ENCODE results near the gene DPP10. TPM values are rescaled to one million over a fixed set of nuclear protein-coding genes. Genes with fewer than 3 reads are reported as not detected.

The DPP10 gene
- total RNA-seq, 1 donor from 2014 or later = 73.0 TPM

GRCh38 chr2:115774361-115774760 lies 1331.9 kb downstream of the DPP10 start:
- TF ChIP-seq, protein P1, sequence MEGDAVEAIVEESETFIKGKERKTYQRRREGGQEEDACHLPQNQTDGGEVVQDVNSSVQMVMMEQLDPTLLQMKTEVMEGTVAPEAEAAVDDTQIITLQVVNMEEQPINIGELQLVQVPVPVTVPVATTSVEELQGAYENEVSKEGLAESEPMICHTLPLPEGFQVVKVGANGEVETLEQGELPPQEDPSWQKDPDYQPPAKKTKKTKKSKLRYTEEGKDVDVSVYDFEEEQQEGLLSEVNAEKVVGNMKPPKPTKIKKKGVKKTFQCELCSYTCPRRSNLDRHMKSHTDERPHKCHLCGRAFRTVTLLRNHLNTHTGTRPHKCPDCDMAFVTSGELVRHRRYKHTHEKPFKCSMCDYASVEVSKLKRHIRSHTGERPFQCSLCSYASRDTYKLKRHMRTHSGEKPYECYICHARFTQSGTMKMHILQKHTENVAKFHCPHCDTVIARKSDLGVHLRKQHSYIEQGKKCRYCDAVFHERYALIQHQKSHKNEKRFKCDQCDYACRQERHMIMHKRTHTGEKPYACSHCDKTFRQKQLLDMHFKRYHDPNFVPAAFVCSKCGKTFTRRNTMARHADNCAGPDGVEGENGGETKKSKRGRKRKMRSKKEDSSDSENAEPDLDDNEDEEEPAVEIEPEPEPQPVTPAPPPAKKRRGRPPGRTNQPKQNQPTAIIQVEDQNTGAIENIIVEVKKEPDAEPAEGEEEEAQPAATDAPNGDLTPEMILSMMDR (IDR thresholded peaks at IDR 0.05; ENCODE audit: unreplicated experiment) = no peak
- no peak for DNase-seq (ENCODE audit: low spot score in 2 of 2, unreplicated experiment in 2 of 2)
- Mint-ChIP-seq H3K9me3 (no peaks in the 10 kb centered on the region), H3K4me1 (peaks cover 34% of the 10 kb centered on the region), H3K4me3 (no peak overlapping the region), H3K27me3 (ENCODE audit: low read depth) (no peaks in the 10 kb centered on the region), H3K36me3 (no peaks in the 10 kb centered on the region), H3K27ac (no peak overlapping the region)

DNA sequence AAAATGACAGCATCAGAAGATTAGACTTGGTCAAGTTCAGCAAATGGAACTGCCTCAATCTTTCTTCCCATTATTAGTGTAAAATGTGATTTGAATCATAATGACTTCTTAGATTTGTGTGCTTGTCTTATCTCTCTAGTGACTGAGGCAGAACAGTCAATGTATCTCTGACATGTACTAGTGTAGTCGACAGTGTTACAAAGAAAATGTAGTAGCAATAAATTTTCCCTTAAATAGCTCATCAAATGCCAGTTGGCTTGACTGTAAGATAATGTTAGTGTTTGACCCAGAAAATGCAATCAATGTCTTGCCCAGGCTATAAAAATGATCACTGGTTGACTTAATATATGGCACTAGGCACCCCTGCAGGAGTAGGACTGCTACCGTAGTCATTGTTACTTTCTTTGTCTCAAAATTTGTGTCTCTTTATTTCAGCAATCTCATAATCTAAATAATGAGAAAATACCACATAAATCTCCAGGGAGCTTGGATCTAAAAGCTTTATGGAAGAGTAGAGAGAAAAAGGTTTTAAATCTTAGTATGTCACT lies 1336.7 kb downstream of the DPP10 start:
- Mint-ChIP-seq H3K36me3 (peaks cover 17% of the 10 kb centered on the region), H3K27ac (peak overlapping the region; percentile 21), H3K9me3 (peaks cover 4% of the 10 kb centered on the region), H3K27me3 (ENCODE audit: low read depth) (no peaks in the 10 kb centered on the region), H3K4me1 (peaks cover 29% of the 10 kb centered on the region), H3K4me3 (no peak overlapping the region)
- no peak for DNase-seq (ENCODE audit: low spot score in 2 of 2, unreplicated experiment in 2 of 2)
- TF ChIP-seq, protein P1 (IDR thresholded peaks at IDR 0.05; ENCODE audit: unreplicated experiment) = no peak

- Mint-ChIP-seq H3K27ac (no peak overlapping the region), H3K9me3 (peaks cover 27% of the 10 kb centered on the region), H3K36me3 (peaks cover 39% of the 10 kb centered on the region)
Measured at GRCh38 chr2:115782286-115782685, 1339.8 kb downstream of the DPP10 start.

DNA sequence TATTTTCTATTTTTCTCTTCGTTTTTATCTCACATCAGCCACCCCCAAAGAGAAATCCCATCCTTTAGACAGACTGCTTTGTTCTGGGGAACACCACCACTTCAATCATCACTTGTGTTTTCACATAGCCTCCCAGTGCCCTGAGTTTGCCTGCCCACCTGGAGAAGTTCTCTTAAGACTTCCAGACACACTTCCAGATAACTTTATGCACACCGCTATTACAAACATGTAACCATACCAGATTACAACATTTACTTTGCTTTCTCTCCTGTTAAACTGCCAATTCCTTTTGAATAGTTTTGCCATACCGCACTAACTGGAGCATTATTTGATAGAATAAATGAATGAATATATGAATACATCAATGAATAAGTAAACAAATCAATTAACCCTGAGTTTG lies 1353.6 kb downstream of the DPP10 start:
- H3K27ac Mint-ChIP-seq = no peak overlapping the region
- no peaks in the 10 kb centered on the region for H3K27me3 Mint-ChIP-seq (ENCODE audit: low read depth)
- H3K4me1 Mint-ChIP-seq = peaks cover 7% of the 10 kb centered on the region
- TF ChIP-seq, protein P1 (IDR thresholded peaks at IDR 0.05; ENCODE audit: unreplicated experiment) = no peak
- peaks cover 2% of the 10 kb centered on the region for H3K36me3 Mint-ChIP-seq
- no peak overlapping the region for H3K4me3 Mint-ChIP-seq
- peaks cover under 1% of the 10 kb centered on the region for H3K9me3 Mint-ChIP-seq
- DNase-seq (ENCODE audit: low spot score in 2 of 2, unreplicated experiment in 2 of 2) = no peak

More at GRCh38 chr2:115782286-115782685, 1339.8 kb downstream of the DPP10 start:
- no peak for DNase-seq (ENCODE audit: low spot score in 2 of 2, unreplicated experiment in 2 of 2)
- Mint-ChIP-seq H3K4me3 (no peak overlapping the region), H3K4me1 (peaks cover 23% of the 10 kb centered on the region), H3K27me3 (ENCODE audit: low read depth) (no peaks in the 10 kb centered on the region)
- TF ChIP-seq, protein P1 (IDR thresholded peaks at IDR 0.05; ENCODE audit: unreplicated experiment) = no peak

DNA sequence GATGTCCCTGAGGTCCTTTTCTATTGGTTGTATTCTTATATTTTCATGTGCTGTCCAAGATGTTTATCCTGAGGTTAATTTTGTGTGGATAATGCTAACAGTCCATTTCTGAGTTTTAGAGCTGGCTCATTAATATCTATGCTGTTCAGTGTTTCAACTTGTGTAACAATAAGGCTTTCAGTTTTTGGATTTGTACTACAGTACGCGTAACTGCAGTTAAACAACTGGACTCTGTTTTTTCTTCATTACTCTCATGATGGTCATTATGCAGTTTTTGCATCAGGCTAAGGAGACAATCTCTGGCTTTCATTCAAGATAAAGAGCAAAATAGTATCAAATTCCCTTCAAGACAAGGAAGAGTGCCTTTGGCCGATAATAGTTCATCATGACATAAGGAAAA lies 1364.8 kb downstream of the DPP10 start:
- TF ChIP-seq, protein P1 (IDR thresholded peaks at IDR 0.05; ENCODE audit: unreplicated experiment) = no peak
- no peak overlapping the region for H3K4me3 Mint-ChIP-seq
- peaks cover 19% of the 10 kb centered on the region for H3K9me3 Mint-ChIP-seq
- peaks cover 11% of the 10 kb centered on the region for H3K4me1 Mint-ChIP-seq
- no peak for DNase-seq (ENCODE audit: low spot score in 2 of 2, unreplicated experiment in 2 of 2)
- peak overlapping the region; percentile 44 for H3K27ac Mint-ChIP-seq
- H3K27me3 Mint-ChIP-seq (ENCODE audit: low read depth) = no peaks in the 10 kb centered on the region
- peaks cover 17% of the 10 kb centered on the region for H3K36me3 Mint-ChIP-seq

- DNase-seq (ENCODE audit: low spot score in 2 of 2, unreplicated experiment in 2 of 2) = no peak
- no peak overlapping the region for H3K27ac Mint-ChIP-seq
- TF ChIP-seq, protein P1 (IDR thresholded peaks at IDR 0.05; ENCODE audit: unreplicated experiment) = no peak
- H3K9me3 Mint-ChIP-seq = peaks cover 7% of the 10 kb centered on the region
- no peaks in the 10 kb centered on the region for H3K27me3 Mint-ChIP-seq (ENCODE audit: low read depth)
- H3K4me1 Mint-ChIP-seq = no peaks in the 10 kb centered on the region
- no peak overlapping the region for H3K4me3 Mint-ChIP-seq
- H3K36me3 Mint-ChIP-seq = peaks cover 16% of the 10 kb centered on the region
Measured at GRCh38 chr2:115825912-115826311, 1383.5 kb downstream of the DPP10 start.
